Fibroblast of gingiva (primary cell): ENCODE data around the gene AIM2.

Experiments used
- DNase-seq: peaks from one replicate; pipeline ENCODE4 v3.0.0-alpha.2; 2011; ENCODE audit warnings: low read depth

AIM2 gene

DNA sequence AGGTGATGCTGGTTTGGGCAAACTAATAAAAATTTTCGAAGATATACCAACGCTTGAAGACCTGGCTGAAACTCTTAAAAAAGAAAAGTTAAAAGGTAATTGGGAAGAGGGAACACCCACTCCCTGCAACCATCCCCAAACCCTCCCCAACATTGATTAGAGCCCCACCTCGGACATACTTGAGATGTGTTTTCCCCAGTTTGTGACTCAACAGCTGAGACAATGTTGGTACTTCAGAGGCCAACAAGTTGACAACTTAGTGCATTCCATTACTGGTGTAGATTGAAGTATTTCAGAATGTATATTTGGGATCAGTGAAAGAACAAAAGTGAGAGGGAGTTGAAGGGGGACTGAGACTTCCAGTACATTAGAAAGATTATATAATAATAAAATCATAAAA, 61.7 kb downstream of the AIM2 start:
- no peak for DNase-seq

DNA sequence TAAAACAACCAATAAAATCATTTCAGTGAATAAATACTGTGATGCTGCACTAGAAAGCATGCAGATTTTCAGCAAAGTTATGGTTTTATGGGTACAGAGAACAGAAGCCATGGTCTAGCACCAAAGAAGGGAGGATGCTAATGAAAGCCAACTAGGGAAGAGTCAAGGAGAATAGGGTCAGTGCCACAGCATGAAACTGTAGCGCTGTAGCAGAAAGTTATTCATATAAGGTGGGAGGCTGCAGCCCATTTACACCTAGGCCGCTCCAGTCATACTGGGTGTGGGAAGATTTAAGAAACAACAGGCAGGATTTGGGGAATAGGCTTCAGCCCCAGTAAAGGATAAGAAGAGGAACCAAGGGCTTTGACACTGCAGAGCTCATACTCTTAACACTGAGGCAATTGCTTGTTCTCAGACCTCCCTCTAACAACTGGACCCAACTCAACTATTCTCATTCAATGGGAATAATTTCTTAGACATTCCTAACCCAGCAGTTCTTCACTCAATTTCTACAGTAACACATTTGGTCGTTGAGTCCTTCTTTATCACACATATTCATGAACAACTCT, 62.5 kb downstream of the AIM2 start:
- no peak for DNase-seq

DNA sequence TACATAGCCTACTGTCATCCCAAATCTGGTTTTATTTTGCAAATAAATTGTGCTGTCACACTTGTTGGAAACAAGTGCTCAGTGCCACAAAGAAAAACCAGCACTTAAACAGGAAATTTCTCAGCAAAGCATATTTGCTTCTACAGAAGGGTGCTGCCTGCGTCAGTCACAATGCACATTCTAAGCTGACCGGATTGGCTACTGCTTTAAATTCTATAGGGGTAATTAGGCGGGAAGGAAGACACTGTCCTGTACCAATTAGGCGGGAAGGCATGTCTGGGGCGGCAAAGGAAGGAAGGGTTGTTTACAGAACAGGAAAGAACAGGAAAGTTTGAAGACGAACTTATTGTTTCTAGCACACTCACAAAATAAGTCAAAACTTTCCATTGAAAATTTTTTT, 64.1 kb downstream of the AIM2 start:
- DNase-seq, result peak; percentile 40
